Esophagus (tissue), 2 donors: ENCODE measurements around the gene ST7. TPM values are rescaled to one million over a fixed set of nuclear protein-coding genes. Genes with fewer than 3 reads are reported as not detected.
"Not testable (repeated sequence)": the region's sequence is repeated elsewhere in the genome, so short reads cannot be mapped to it uniquely, and the experiment has no call there.

Experiments used
- H3K27ac ChIP-seq, 2 donors: one replicate each; pipeline ENCODE4 v1.5.1; 2013; ENCODE audit warnings: low read depth in 2 of 2, mild to moderate bottlenecking in 2 of 2, inconsistent platforms in 1 of 2, low read length in 1 of 2, moderate library complexity in 1 of 2
- H3K27me3 ChIP-seq, 2 donors: one replicate each; pipeline ENCODE4 v1.6.1; 2013; ENCODE audit warnings: low read length in 2 of 2, control low read depth in 1 of 2, mild to moderate bottlenecking in 1 of 2; ENCODE audit not compliant: insufficient read depth in 2 of 2, control insufficient read depth in 1 of 2
- H3K36me3 ChIP-seq, 2 donors: one replicate each; pipeline ENCODE4 v1.6.1; 2013; ENCODE audit warnings: low read length in 1 of 2; ENCODE audit not compliant: control insufficient read depth in 2 of 2, insufficient read depth in 2 of 2
- H3K4me1 ChIP-seq, 2 donors: one replicate each; pipeline ENCODE4 v1.6.1; 2013; ENCODE audit warnings: low read length in 1 of 2; ENCODE audit not compliant: control insufficient read depth in 2 of 2, insufficient read depth in 2 of 2
- H3K4me3 ChIP-seq, 2 donors: one replicate each; pipeline ENCODE4 v1.5.1; 2013; ENCODE audit warnings: low read length in 2 of 2, mild to moderate bottlenecking in 2 of 2, low read depth in 1 of 2, moderate library complexity in 1 of 2
- H3K9me3 ChIP-seq, 2 donors: one replicate each; pipeline ENCODE4 v1.6.1; 2013; ENCODE audit warnings: mild to moderate bottlenecking in 2 of 2, low read depth in 1 of 2, low read length in 1 of 2, moderate library complexity in 1 of 2; ENCODE audit not compliant: control insufficient read depth in 2 of 2, insufficient read depth in 1 of 2
- WGBS, 2 donors: extraction: QIAGEN DNeasy Blood & Tissue Kit; methylation state at CpG; one replicate each; pipeline ENCODE4 v1.1.7; 2013; 5-methylcytosine and 5-hydroxymethylcytosine counted together
- polyA plus RNA-seq, 2 donors: library from polyadenylated mRNA; stranded (reverse); fragments of 200-250 nt; gene quantifications; one replicate each; pipeline ENCODE4 v1.2.3, GENCODE V29; 2013
- donor health status: healthy with polysubstance abuse.
- donor health status: Bipolar disorder and iron deficiency.

The ST7 gene
- polyA plus RNA-seq, 2 donors: 4.3 to 7.4 TPM

- Histone ChIP-seq H3K4me3 (no peak overlapping the region), H3K36me3 (no peaks in the 10 kb centered on the region), H3K9me3 (no peaks in the 10 kb centered on the region), H3K27ac (no peak overlapping the region), H3K27me3 (no peaks in the 10 kb centered on the region), H3K4me1 (no peaks in the 10 kb centered on the region)
- WGBS, 2 donors: 92 to 96% methylated on average over 4 of the region's 4 CpGs
Measured at GRCh38 chr7:116971869-116972268, 18.6 kb downstream of the ST7 start.

GRCh38 chr7:116975024-116975423, 21.7 kb downstream of the ST7 start:
- 88% methylated on average over 3 of the region's 3 CpGs for WGBS, 2 donors
- H3K36me3 ChIP-seq, H3K4me3 ChIP-seq, H3K9me3 ChIP-seq, H3K4me1 ChIP-seq, H3K27ac ChIP-seq, H3K27me3 ChIP-seq: not testable (repeated sequence)

- no peak overlapping the region for H3K27ac ChIP-seq
- no peaks in the 10 kb centered on the region for H3K36me3 ChIP-seq
- 92 to 96% methylated on average over 1 of the region's 1 CpG for WGBS, 2 donors
- H3K4me3 ChIP-seq: no peak overlapping the region
- no peaks in the 10 kb centered on the region for H3K27me3 ChIP-seq
- H3K4me1 ChIP-seq: no peaks in the 10 kb centered on the region
- no peaks in the 10 kb centered on the region for H3K9me3 ChIP-seq
Measured at GRCh38 chr7:116977172-116977571, 23.9 kb downstream of the ST7 start.

- Histone ChIP-seq H3K4me1 (no peaks in the 10 kb centered on the region), H3K27ac (no peak overlapping the region), H3K9me3 (no peaks in the 10 kb centered on the region), H3K36me3 (no peaks in the 10 kb centered on the region), H3K27me3 (no peaks in the 10 kb centered on the region), H3K4me3 (no peak overlapping the region)
- 85 to 89% methylated on average over 1 of the region's 1 CpG for whole genome bisulfite sequencing, 2 donors
Measured at GRCh38 chr7:116978006-116978405, 24.7 kb downstream of the ST7 start.

GRCh38 chr7:116979430-116979829, 26.1 kb downstream of the ST7 start:
- no peaks in the 10 kb centered on the region for H3K36me3 ChIP-seq
- H3K27me3 ChIP-seq: no peaks in the 10 kb centered on the region
- 85 to 93% methylated on average over 3 of the region's 3 CpGs for WGBS, 2 donors
- no peak overlapping the region for H3K27ac ChIP-seq
- no peaks in the 10 kb centered on the region for H3K9me3 ChIP-seq
- H3K4me3 ChIP-seq: no peak overlapping the region
- no peaks in the 10 kb centered on the region for H3K4me1 ChIP-seq

- 66 to 79% methylated on average over 4 of the region's 4 CpGs for WGBS, 2 donors
- H3K27ac ChIP-seq: no peak overlapping the region
Measured at GRCh38 chr7:116980354-116980753, 27.1 kb downstream of the ST7 start.

GRCh38 chr7:116981939-116982338, 28.6 kb downstream of the ST7 start:
- no peak overlapping the region for H3K27ac ChIP-seq
- no peaks in the 10 kb centered on the region for H3K9me3 ChIP-seq
- 73 to 85% methylated on average over 2 of the region's 2 CpGs for WGBS, 2 donors
- no peaks in the 10 kb centered on the region for H3K36me3 ChIP-seq
- no peaks in the 10 kb centered on the region for H3K27me3 ChIP-seq
- H3K4me1 ChIP-seq: no peaks in the 10 kb centered on the region
- H3K4me3 ChIP-seq: no peak overlapping the region

More at GRCh38 chr7:116980354-116980753, 27.1 kb downstream of the ST7 start:
- Histone ChIP-seq H3K9me3 (no peaks in the 10 kb centered on the region), H3K4me1 (no peaks in the 10 kb centered on the region), H3K4me3 (no peak overlapping the region), H3K36me3 (no peaks in the 10 kb centered on the region), H3K27me3 (no peaks in the 10 kb centered on the region)

GRCh38 chr7:116984511-116984910, 31.2 kb downstream of the ST7 start:
- H3K4me1 ChIP-seq: no peaks in the 10 kb centered on the region
- H3K27me3 ChIP-seq: no peaks in the 10 kb centered on the region
- no peaks in the 10 kb centered on the region for H3K36me3 ChIP-seq
- no peaks in the 10 kb centered on the region for H3K9me3 ChIP-seq
- 66 to 68% methylated on average over 2 of the region's 2 CpGs for WGBS, 2 donors
- H3K27ac ChIP-seq: no peak overlapping the region
- no peak overlapping the region for H3K4me3 ChIP-seq

- H3K9me3 ChIP-seq: no peaks in the 10 kb centered on the region
- H3K36me3 ChIP-seq: no peaks in the 10 kb centered on the region
- WGBS, 2 donors: 79 to 81% methylated on average over 2 of the region's 2 CpGs
- no peaks in the 10 kb centered on the region for H3K27me3 ChIP-seq
- H3K4me3 ChIP-seq: no peak overlapping the region
- no peak overlapping the region for H3K27ac ChIP-seq
- H3K4me1 ChIP-seq: no peaks in the 10 kb centered on the region
Measured at GRCh38 chr7:116984917-116985316, 31.6 kb downstream of the ST7 start.

- no peak overlapping the region for H3K27ac ChIP-seq
- WGBS, 2 donors: 96% methylated on average over 5 of the region's 5 CpGs
- H3K4me3 ChIP-seq: no peak overlapping the region
Measured at GRCh38 chr7:116985575-116985974, 32.3 kb downstream of the ST7 start.

More at GRCh38 chr7:116985575-116985974, 32.3 kb downstream of the ST7 start:
- Histone ChIP-seq H3K27me3 (no peaks in the 10 kb centered on the region), H3K9me3 (no peaks in the 10 kb centered on the region), H3K36me3 (no peaks in the 10 kb centered on the region), H3K4me1 (no peaks in the 10 kb centered on the region)
